ENCODE data around the gene RAPGEF3. TPM values are rescaled to one million over a fixed set of nuclear protein-coding genes. Genes with fewer than 3 reads are reported as not detected.

Gene RAPGEF3
- total and polyA plus RNA-seq, 8 donors: 10.8 to 28.9 (median 16.5) TPM

- Histone ChIP-seq H3K36me3 (no peaks in the 10 kb centered on the region), H3K27ac (no peak overlapping the region)
- intact Hi-C loops (cut with DNase I): no loop called here
Measured at GRCh38 chr12:47739297-47739696, 19.4 kb downstream of the RAPGEF3 start.

GRCh38 chr12:47737936-47738594 lies 20.6 kb downstream of the RAPGEF3 start:
- no peaks in the 10 kb centered on the region for H3K27me3 ChIP-seq
- DNase-seq (no peak), ATAC-seq (no peak)
- no peak for TF ChIP-seq CTCF (IDR thresholded peaks at IDR 0.05)
- no peaks in the 10 kb centered on the region for H3K9me3 ChIP-seq
- no peak overlapping the region for H3K4me3 ChIP-seq
- peaks cover 20 to 63% of the 10 kb centered on the region in 2 donors for H3K4me1 ChIP-seq
- no peak overlapping the region for H3K27ac ChIP-seq
- H3K36me3 ChIP-seq: no peaks in the 10 kb centered on the region
- intact Hi-C loops (cut with DNase I): no loop called here

More at GRCh38 chr12:47739297-47739696, 19.4 kb downstream of the RAPGEF3 start:
- no peaks in the 10 kb centered on the region for H3K27me3 ChIP-seq
- no peaks in the 10 kb centered on the region for H3K9me3 ChIP-seq
- DNase-seq (no peak), ATAC-seq (no peak)
- peaks cover 20 to 63% of the 10 kb centered on the region in 2 donors for H3K4me1 ChIP-seq
- no peak overlapping the region for H3K4me3 ChIP-seq
- no peak for TF ChIP-seq CTCF (IDR thresholded peaks at IDR 0.05)

- H3K9me3 ChIP-seq: no peaks in the 10 kb centered on the region
- no peaks in the 10 kb centered on the region for H3K36me3 ChIP-seq
- no peak for TF ChIP-seq CTCF (IDR thresholded peaks at IDR 0.05)
- H3K4me1 ChIP-seq: peaks cover 20 to 56% of the 10 kb centered on the region in 2 donors
- peak overlapping the region; percentile 58 to 67 for H3K27ac ChIP-seq
- peak; percentile 87 for ATAC-seq
- H3K4me3 ChIP-seq: no peak overlapping the region
- peak in 3 of 4 donors; percentile 59 to 87 (median 75) for DNase-seq
- no peaks in the 10 kb centered on the region for H3K27me3 ChIP-seq
- intact Hi-C loops (cut with DNase I): no loop called here
Measured at GRCh38 chr12:47736877-47737676, 21.6 kb downstream of the RAPGEF3 start.

- TF ChIP-seq CTCF (IDR thresholded peaks at IDR 0.05): no peak
- no peaks in the 10 kb centered on the region for H3K9me3 ChIP-seq
- peak; percentile 3 for ATAC-seq
- H3K4me3 ChIP-seq: no peak overlapping the region
- no peaks in the 10 kb centered on the region for H3K36me3 ChIP-seq
- H3K4me1 ChIP-seq: peaks cover 20 to 48% of the 10 kb centered on the region in 2 donors
- intact Hi-C loops (cut with DNase I): no loop called here
- H3K27ac ChIP-seq: peak overlapping the region; percentile 58 to 67
- H3K27me3 ChIP-seq: no peaks in the 10 kb centered on the region
- DNase-seq: no peak
Measured at GRCh38 chr12:47736216-47736615, 22.5 kb downstream of the RAPGEF3 start.

DNA sequence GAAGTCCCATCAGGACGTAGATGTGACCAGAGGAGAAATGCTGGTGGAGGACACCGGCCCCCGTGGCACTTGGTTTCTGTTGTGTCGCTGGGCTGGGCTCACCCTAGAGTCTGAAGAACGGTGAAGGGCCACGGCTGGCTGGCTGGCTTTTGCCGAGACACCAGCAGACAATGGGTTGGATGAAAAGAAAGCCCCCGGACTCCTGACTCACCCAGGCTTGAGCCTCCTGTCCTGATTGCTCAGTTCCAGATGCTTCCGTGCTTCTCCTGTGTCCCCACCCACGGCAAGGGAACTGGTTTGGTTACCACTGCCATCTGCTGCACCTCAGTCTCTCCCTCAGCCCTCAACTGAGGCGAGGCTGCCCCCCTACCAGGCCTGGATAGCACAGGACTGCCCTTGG lies 23.0 kb downstream of the RAPGEF3 start:
- H3K4me1 ChIP-seq: peaks cover 20 to 42% of the 10 kb centered on the region in 2 donors
- intact Hi-C loops (cut with DNase I): no loop called here
- H3K27me3 ChIP-seq: no peaks in the 10 kb centered on the region
- H3K9me3 ChIP-seq: no peaks in the 10 kb centered on the region
- H3K4me3 ChIP-seq: no peak overlapping the region
- H3K36me3 ChIP-seq: no peaks in the 10 kb centered on the region
- ATAC-seq: no peak
- TF ChIP-seq CTCF (IDR thresholded peaks at IDR 0.05): no peak
- peak overlapping the region in 1 of 2 donors; percentile 58 for H3K27ac ChIP-seq
- DNase-seq: no peak
